Activated CD4-positive, CD25-positive, alpha-beta regulatory T cell treated with anti-CD3 and anti-CD28 coated beads, Interleukin-2, amount 50 U/mL, for 16 hours (primary cell): ENCODE measurements around the gene DCTN3.

ENCODE experiments used
- DNase-seq: peaks from one replicate; pipeline ENCODE4 v3.0.0-alpha.2; 2020; ENCODE audit warnings: low read depth, low spot score

DCTN3 gene

DNA sequence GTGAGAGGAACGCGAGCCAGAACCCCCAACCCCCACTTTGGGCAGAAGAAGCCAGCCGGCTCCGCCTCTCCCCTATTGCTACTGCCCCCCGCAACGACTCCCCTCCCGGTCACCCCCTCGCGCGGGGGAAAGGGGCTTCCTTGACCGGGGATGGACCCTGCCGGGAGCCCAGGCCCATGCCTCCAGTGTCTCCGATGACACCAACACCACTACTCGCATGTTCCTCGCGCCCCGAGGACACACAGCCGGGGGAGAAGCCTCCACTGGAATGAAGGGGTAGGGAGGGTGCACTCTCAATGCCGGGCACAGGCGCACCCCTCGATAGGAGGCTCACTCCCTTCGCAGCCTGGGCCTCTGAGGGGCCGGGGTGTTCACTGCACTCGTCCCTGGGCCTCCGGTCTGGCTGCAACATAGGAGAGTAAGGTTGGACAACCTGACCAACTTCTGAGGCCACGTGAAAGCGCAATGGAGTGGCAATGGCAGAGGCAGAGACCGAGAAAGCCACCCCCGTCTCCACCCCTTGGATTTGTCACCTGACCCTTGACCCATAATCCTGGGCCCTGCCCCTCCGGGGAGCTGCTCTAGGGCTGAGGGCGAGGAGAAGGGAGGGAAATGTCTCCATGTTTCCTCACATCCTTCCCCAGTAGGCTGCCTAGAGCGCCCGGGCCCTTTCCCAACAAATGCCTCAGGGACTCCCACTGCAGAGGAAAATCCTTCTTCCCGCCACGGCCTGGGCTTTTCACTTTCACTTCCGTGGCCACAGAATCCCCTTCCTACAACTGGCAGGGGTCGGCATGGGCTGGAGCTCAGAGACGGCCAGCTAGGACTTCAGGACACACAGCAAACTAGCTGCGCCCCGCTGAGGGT lies 29.7 kb downstream of the DCTN3 start:
- DNase-seq: no peak

DNA sequence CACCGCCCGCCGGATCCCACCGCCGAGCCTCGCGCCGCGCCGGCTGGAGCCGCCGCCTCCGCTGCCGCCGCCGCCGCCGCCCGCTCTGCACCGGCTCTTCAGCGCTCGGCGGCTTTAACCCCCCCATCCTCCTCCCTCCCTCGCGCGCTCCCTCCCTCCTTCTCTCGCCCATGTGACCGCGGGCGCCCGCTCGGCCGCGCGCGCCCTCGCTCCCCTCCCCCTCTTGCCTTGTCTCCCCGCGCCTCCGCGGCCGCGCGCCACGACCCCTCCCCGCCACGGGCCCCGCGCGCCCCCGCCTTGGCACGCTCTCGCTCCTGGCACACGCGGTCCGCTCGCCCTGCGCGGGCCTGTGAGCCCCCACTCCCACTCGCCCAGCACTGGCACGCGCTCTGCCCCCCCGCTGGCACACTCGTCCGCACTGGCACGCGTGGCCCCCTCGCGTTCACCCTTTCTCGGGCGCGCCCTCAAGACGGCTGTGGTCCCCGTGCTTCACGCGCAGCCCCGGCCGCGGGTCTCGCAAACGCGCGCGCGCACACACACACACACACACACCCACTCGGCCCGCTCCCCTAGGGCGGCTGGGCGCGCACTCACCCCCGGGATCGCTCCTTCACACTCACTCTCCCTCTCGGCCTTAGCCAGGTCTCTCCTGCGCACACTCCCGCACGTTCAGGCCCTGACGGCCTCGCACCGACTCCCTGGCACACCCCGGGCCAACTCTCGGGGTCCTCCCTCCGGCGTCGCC lies 30.5 kb downstream of the DCTN3 start, which contains the start of gene CNTFR:
Gene CNTFR, minus strand, starts transcription at position 89 of the 745 bp plus-strand sequence. CDS start 20,743 bp downstream, outside the sequence.
- no peak for DNase-seq

DNA sequence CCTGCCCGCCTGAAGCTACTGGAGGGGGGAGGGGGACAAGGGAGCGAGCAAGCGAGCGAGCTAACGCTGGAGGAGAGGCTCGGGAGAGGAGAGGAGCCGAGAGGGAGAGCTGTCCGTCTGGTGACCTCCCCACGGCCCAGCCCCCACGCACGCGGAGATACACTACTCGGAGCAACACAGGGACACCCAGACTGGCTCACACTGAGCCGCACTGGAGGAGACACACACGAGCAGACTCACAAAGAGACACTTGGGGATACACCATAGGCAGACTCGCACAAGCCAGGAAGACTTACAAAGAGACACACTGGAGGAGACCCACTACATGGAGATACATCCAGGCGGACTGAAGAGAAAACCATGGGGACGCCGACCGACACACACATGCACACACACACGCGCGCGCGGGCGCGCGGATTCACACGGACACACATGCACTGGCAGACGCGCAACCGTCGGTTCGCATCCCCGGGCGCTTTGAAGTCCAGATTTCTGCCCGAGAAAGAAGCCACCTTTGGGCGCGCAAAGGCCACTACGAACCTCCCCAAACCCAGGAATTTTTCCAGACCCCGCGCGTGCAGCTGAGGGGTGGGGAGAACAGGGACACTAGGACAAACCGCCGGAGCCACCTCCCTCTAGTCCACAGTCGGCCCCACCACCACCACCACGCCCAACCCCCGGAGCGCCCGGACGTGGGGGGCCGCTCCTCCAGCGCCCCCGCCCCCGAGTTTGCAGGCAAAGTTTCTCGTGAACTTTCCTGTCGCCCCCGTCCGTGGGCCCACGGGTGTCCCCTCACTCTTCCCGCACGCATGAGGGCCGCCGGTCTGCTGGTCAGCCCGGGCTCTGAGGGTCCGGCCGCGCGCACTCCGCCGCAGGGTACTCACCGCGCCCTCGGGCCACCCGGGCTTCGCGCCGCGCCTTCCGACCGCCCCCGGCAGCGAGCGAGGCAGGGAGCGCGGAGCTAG lies 31.3 kb downstream of the DCTN3 start:
- no peak for DNase-seq

DNA sequence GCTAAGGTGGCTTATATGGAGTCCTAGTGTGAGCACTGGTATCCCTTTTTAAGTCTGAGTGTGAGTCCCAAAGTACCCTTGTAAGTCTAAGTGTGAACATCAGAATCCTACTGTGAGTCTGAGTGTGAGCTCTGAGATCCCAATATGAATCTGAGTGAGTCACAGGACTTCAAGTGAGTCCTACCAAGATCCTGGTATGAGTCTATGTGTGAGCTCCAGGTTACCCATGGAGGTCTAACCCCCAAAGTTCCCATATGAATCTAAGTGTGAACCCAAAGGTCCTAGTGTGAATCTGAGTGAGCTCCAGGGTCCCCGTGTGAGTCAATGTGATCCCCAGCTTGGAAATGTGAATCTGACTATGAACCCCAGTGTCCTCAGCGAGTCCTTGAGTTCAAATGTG lies 33.0 kb downstream of the DCTN3 start:
- no peak for DNase-seq

DNA sequence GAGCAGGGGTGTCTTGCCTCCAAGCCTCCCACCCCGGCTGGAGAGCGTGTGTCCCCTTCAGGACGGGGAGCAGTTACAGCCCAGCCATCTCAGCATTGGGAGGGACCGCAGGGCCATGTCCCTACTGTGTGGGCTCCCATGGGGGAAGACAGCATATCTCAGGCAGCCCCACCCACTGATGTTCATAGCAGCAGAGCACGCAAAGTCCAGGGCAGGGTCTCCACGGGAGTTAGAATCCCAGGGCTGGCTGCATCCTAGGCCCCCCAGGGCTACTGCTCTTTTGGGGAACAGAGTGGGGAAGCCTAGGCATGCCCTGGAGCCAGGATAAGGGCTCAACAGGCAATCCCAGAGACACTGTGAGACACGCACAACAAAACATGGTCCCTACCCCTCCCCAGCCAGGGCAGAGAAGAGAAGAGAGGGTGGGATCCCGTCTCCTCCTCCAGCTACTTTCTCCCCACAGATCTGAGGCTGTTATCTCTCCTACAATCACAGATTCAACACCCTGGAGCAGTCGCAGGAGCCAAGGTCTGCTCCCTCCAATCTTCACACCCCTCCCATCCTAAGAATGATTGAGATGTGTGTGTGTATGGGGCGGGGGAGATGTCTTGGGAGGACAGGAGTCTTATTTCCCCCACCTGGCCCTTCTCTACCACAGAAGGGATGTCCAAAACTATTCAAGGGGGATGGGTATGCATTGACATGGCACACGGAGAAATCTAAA lies 34.2 kb downstream of the DCTN3 start:
- no peak for DNase-seq

DNA sequence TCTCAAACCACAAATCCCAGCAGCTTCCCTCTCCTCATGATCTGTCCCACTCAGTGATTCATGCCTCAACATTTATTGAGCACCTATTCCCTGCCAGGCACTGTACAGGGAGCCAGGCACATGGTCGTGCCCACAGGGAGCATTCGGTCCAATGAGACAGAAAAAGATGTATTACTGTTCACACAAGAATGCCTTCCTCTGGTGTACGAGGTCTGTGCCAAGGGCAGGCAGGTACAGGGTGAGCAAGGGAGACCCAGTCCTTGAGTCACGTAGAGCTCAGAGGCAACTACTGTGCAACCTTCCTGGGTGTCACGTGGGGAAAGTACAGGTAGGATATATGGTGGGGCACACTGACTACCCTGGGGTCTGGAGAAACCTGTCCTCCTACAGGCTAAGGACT lies 35.3 kb downstream of the DCTN3 start:
- no peak for DNase-seq

DNA sequence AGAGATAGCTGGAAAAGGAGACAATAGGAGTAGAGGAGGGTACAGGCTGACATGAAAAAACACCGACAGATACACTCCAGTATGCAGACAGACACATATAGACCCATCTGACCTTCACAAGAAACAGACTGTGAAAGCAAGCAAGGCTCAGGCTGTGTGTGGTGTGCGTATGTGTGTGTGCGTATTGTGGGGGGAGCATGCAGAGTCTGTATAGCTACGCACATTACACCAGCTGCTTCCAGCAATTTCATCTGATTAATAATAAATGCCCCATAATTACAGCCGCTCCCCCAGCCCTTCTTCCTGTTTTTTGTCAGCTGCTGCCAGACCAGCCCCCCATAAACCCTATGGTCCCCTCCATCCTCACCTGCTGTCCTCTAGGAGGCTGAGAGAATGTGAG lies 37.5 kb downstream of the DCTN3 start:
- no peak for DNase-seq

DNA sequence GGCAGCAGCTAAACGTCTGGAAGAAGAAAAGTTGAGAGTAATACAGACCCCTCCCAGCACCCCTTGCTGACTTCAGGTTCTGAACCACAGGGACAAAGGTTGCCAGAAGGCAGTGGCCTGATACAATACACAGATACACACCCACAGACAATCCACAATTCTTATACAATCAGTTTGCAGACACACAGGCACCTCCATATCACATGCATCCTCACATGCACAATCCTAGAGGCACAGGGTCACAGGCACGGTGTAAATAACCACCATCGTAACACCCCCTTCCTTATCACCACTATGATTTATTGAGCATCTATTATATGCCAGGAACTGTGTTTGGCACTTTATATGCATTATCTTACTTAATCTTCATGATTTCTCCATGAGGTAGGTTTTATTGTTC lies 39.0 kb downstream of the DCTN3 start:
- DNase-seq: no peak

DNA sequence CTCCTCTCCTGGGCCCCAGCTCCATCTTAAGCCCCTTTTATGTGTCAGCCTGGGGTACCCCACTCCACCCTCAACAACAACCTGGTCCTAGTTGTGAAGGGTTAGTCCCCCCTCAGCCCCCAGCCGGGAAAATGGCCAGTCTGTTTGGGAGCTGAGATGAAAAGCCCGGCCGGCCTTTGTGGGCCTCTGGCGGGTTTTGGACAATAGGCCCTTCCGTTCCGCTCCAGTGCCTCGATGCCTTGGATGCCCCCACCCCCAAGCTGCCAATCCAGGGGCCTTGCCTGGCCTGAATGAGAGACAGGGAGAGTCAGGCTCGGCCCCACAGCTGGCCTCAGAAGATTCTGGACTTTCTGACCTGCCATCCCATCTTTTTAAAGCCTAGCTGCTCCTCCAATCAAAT lies 39.9 kb downstream of the DCTN3 start:
- no peak for DNase-seq

DNA sequence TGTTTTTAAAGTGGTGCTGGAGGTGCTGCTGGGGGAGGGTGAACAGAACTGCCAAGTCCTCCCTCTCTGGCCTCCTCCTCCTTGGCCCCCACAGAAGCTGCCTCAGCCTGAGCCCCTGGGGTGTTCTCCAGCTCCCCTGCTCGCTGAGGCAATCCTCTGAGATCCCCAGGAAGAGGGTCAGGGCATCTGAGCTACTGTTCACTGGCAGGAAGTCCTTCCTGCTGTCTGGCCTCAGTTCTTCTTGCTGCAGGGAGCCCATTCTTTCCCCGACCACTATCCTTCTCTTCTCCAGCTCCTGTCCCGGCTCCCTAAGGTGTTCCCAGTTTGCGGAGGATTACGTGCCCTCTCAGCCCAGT lies 40.5 kb downstream of the DCTN3 start:
- DNase-seq: no peak

DNA sequence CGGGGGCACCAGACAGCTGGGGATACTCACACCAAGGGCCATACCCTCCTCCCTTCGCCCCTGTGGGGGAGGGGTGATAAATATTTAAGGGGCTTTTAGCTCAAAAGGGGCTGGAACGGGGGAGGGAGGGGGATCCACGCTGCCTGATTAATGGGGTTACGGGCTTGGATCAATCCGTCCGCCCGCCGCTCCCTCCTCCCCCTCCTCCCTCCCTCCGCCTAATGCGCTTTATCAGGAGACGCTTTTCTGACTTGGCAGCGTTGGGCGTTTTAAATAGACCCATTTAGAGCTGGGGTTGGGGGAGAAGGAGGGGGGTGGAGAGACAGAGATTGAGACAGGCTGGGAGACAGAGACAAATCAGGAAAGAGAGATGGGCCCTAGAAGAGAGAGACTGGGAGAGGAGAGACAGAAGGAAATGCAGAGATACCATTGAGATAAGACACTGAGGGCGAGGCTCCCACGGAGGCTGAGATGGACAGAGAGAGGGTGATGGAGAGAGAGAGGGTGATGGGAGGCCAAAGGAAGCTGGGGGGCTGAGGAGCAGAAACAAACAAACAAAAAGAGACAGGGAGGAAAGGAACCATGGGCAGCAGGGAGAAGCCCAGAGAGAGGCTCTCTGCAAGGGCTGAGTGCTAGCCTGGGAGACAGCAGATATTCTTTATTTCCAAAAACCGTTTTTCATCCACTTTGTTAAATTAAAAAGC lies 41.0 kb downstream of the DCTN3 start:
- no peak for DNase-seq

DNA sequence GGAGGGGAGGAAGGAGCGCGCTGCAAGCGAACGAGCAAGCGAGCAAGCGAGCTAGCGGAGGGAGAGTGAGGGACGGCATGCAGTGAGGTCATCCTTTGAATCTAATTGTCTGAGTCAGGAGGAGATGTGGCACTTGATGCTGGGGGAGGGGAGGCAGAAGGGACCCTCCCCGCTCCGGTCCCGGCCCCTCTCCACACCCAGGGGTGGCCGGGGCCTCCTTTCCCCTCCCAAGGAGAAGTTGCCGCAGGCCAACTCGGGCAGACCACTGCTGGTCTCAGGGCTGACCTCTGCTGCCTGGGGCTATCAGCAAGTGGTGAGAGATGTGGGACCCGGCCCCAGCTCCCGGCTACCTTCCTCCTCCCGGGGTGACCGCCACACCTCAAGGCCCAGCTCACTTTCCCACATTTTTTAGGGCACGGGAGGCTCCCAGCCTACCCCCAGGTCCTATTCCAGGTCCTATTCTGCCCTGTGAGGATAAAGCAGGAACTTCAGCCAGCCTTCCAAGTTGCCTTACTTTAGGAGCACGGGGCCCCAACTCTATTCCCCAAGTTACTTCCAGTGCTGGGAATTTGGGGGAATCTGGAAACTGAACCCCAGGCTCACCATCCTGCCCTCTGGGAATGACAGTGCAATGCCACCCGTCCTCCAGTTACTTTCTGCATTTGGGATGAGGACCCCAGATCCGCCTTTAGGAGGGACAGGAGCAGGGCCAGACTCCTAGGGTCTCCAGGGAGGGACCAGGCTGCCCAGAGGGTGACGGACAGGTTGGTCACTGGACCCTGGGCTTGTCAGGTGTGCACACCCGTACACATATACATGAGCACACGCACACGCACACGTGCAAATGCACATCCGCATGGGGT lies 41.8 kb downstream of the DCTN3 start:
- DNase-seq: no peak

DNA sequence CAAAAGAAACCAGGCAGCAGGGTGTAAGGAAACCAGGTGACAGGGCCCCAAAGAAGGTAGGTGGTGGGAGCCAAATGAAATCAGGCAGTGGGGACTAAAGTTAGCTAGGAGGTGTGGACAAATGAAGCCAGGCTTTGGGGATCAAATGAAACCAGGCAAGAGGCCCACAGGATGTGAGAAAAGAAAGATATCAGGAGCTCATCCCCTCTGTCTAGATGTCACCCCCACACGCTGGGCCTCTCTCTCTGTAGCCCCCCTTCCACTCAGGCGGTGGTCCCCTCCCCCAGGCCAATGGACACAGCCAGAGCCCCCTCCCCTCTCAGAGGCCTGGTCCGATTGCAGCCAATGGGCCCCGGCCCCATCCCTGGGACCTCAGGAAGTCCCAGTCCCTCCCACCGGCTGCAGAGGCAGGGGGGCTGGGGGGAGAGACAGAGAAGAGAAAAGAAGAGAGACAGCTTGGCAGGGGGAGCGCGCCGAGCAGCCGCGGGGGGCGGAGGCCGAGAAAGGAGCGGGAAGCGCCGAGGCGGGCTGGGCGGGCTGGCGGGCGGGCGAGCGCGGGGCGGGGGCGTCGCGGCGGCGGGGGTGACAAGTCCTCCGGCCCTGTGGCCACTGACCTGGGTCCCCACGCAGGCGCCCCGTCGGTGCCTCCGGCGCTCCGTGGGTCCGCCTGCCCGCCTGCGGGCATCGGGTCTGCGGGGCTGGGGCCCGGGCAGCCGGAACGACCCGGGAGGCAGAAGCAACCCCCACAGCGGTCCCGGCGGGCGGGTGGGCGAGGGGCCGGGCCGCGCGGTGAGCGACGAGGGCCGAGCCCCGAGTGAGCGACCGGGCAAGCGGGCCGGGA lies 42.7 kb downstream of the DCTN3 start:
- no peak for DNase-seq

DNA sequence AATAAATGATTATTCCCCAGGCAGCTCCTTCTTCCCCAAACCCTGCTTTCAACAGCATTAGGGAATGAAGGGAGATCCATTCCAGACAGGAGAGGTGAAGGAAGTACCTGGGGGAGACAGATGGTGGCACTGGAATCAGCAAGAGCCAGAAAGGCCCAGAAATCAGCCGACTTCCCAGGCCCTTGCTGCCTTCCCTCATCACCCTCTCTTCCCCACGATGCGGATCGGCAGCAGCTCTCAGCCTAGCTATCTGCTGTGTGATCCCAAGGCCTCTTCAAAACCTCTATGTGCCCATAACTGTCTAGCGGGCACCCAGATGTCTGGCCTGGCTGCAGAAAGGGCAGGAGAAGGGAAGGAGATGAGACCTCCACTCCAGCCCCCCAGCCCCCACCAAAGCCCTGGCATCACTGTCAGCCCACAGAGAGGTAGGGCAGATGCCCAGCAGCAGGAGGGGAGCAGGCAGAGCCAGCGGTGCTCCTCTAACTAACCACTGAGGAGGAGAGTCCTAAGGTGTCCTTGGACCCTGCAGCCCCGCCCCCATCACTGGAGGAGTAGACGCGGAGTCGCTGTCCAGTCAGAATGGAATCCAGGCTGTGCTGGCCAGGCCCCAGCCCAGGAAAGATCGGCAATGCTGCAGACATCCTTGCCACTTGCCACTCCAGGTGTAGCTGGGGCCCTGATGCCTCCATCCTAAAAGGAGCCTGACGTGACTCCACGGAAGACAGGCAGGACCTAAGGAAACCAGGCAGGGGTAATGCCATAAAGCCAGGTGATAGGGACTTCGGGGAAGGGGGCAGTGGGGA lies 43.5 kb downstream of the DCTN3 start:
- no peak for DNase-seq

DNA sequence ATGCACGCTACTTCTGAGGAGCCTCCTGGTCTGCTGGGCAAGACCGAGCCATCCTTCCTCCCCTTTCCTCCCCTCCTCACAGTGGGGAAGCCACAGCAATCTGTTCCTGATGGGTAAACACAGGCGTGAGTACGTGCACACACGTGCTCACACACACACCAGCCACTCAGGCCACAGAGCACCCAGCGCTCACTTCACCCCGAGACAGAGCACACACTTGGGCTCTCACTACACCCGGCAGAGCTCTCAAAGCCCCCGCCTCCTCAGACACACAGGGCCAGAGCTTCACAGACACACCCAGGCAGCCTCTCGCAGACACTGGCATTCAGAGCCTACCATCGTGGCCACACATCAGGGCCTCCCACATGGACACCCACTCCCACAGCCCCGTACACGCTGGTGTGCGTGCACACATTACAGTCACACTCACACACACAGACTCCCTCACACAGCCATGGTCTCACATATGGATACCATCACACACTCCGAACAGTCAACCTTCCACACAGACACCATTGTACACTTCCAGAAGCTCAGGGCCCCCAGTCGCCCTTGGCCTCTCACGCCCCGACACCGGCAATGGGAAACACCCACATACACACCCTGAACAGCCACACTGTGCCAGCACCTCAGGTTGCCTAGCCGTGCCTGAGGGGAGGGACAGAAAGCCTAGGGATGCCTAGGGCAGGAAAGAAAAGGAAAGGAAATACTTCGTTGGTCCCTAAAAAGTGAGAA lies 44.3 kb downstream of the DCTN3 start:
- DNase-seq: no peak

DNA sequence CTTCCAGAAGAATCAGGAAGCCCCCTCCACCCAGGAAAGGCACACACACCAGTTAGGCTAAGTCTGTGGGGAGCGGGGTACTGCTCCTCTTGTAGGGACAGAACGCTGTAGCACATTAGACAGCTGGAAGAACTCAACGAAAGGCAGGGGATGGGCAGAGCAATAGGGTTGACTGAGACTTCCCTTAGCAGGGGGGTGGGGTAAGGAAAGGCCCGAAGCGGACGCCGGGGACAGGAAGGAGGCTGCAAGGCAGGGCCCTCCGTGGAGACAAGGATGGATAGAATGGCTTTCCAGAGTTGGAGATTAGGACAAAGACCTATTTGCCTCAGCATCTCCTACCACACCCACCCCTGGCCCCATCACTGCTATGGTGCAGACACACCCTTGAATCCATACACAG lies 45.1 kb downstream of the DCTN3 start:
- DNase-seq: no peak

DNA sequence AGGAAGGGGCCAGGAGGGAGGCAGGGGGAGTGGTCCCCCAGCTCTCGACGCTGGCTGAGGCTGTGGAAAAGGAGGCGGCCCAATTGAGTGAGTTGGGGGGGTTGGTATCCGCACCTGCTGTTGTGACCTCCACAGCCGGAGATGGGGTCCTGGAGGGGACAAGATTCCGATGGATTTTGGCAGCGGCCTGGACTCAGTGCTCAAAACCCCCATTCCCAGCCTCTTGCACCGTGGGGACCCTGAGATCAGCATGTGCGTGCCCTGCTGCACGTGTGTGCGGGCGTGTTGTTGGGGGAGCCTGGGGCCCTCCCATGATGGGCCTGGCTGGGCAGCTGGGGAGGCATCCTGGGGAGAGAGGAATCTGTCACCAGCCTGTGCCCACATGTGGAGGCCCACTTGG lies 45.7 kb downstream of the DCTN3 start:
- DNase-seq: no peak
